ENCODE results near the gene DNAI2.

DNAI2 gene

DNA sequence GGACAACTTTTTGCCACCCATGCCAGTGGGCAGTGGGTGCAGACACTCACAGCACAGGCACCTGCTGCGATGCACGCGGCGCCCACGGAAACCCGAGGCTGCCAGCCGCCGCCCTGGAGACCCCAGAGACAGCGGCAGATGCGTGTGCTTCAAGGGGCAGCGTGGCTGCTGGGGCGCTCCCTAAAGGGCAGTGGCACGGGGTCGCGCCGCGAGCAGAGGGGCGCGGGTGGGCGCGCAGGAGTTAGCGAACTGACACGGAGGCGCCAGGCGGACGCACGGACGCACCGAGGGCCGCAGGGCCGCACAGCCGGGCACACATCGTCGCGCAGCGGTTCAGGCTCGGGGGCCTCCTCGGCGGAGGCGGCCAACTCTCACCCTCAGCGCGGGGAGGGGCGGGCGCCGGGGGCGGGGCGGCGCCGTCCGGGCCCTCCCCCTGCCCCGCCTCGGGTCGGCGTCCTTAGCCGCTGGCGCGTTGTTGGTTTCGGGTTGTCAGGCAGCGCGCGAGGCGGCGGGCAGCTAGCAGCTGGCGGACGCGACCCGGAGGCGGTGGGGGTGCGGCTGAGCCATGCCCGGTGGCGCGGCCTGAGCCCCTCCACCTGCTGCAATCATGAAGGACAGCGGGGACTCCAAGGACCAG is 51.8 kb downstream of the DNAI2 start, which contains the start of gene KIF19:
TSS of gene KIF19 (plus strand) at position 484 of the 637 bp plus-strand sequence. CDS start at position 608, 124 bp downstream.
- peak within 1 kb of the TSS; percentile 74 for H2AFZ ChIP-seq (ENCODE audit: low read length)
- H3K4ac ChIP-seq (ENCODE audit: low read length), result peak within 1 kb of the TSS; percentile 79
- peak within 1 kb of the TSS; percentile 96 for H3K18ac ChIP-seq (ENCODE audit: low read length)
- peaks cover 6 to 78% (median 19%) of the 10 kb centered on the region in 3 experiments for H3K27me3 ChIP-seq (ENCODE audit: control insufficient read depth in 3 of 3, insufficient read depth in 3 of 3, low read depth in 1 of 3, low read length in 3 of 3)
- peak within 1 kb of the TSS; percentile 88 for H3K9ac ChIP-seq (ENCODE audit: low read depth, low read length, poor library complexity)
- peak within 1 kb of the TSS; percentile 96 for H2BK12ac ChIP-seq (ENCODE audit: low read length)
- H3K79me1 ChIP-seq (ENCODE audit: low read depth, low read length), result no peaks in the 10 kb centered on the region
- peak; percentile 52 for DNase-seq (ENCODE audit: low spot score)
- H3K14ac ChIP-seq (ENCODE audit: low read length), result peak within 1 kb of the TSS; percentile 86
- H3K4me3 ChIP-seq (ENCODE audit: low read length in 2 of 2), result peak within 1 kb of the TSS; percentile 34 to 76
- no peaks in the 10 kb centered on the region for H3K9me3 ChIP-seq (replicated peaks in 1 of 2; ENCODE audit: control insufficient read depth in 2 of 2, insufficient read depth in 1 of 2, low read depth in 1 of 2, low read length in 2 of 2)
- peaks cover 10 to 12% of the 10 kb centered on the region in 2 donors for H3K4me1 ChIP-seq (ENCODE audit: control insufficient read depth in 2 of 2, insufficient read depth in 1 of 2, low read depth in 1 of 2, low read length in 2 of 2)
- H3K4me2 ChIP-seq (ENCODE audit: insufficient read depth, low read length, poor library complexity, severe bottlenecking), result peak within 1 kb of the TSS; percentile 93
- no CpG with 5 or more reads among the region's 73 CpGs for WGBS, 2 donors (ENCODE audit: extremely low coverage in 2 of 2, insufficient read length in 2 of 2, insufficient replicate concordance in 1 of 2)
- peak within 1 kb of the TSS; percentile 85 for H2BK120ac ChIP-seq (ENCODE audit: low read depth, low read length)
- H4K8ac ChIP-seq (ENCODE audit: low read depth, low read length), result peak within 1 kb of the TSS; percentile 32
- H2BK5ac ChIP-seq (ENCODE audit: low read length), result peak within 1 kb of the TSS; percentile 11
- H4K91ac ChIP-seq (ENCODE audit: low read depth, low read length, poor library complexity), result peak within 1 kb of the TSS; percentile 48
- H3K36me3 ChIP-seq (replicated peaks in 1 of 2; ENCODE audit: control insufficient read depth in 2 of 2, insufficient read depth in 2 of 2, low read length in 2 of 2), result no peaks in the 10 kb centered on the region
- peak within 1 kb of the TSS; percentile 97 for H2AK5ac ChIP-seq (ENCODE audit: low read depth, low read length)
- H3K27ac ChIP-seq (replicated peaks; ENCODE audit: low read length), result no peak within 1 kb of the TSS
- H3K23ac ChIP-seq (ENCODE audit: low read depth, low read length, poor library complexity), result peak within 1 kb of the TSS; percentile 95
- peak within 1 kb of the TSS; percentile 84 for H2BK15ac ChIP-seq (ENCODE audit: low read length)

DNA sequence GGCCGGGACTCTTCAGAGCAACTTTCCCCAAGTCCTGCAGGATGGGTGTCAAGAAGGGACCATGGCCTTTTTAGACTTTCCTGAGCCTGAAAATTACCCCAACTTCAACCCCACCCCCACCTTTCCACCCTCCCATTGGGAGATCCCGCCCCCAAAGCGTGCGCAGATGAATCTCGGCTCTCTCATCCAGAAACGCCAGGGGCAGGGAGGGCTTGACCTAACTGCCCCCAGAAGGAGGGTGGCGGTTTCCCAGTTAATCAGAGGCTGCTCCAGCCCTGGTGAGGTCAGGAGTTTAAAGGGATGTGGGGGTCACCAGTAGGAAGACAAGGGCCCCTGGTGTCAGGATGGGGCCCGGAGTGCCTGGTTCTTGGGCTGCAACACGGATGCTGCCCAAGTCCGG is 52.5 kb downstream of the DNAI2 start:
- whole genome bisulfite sequencing, 2 donors (ENCODE audit: extremely low coverage in 2 of 2, insufficient read length in 2 of 2, insufficient replicate concordance in 1 of 2), result no CpG with 5 or more reads among the region's 10 CpGs

DNA sequence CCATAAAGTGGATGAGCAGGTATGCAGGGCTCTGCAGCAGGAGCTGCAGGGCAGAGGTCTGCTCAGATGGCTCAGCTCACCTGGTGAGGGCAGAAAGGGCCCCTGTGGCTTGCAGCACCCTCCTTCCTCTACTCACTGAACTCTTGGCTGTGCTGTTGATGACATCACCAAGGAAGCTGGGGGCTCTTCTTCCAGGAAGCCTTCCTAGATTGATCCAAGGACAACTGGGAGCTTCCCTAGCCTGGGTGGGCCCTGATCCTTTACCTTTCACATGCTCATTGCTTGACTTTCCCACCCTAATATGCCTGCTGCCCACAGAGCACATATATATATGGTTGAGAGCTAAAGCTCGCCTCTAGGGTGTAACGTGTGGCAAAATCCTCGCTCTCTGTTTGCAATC is 54.5 kb downstream of the DNAI2 start:
- Histone ChIP-seq H3K4me2 (ENCODE audit: insufficient read depth, low read length, poor library complexity, severe bottlenecking) (no peak overlapping the region), H2BK120ac (ENCODE audit: low read depth, low read length) (no peak overlapping the region), H3K18ac (ENCODE audit: low read length) (no peak overlapping the region), H4K8ac (ENCODE audit: low read depth, low read length) (no peak overlapping the region), H2AK5ac (ENCODE audit: low read depth, low read length) (peak overlapping the region; percentile 86), H2BK5ac (ENCODE audit: low read length) (no peak overlapping the region), H3K79me1 (ENCODE audit: low read depth, low read length) (no peaks in the 10 kb centered on the region), H3K14ac (ENCODE audit: low read length) (no peak overlapping the region), H3K9ac (ENCODE audit: low read depth, low read length, poor library complexity) (no peak overlapping the region), H4K91ac (ENCODE audit: low read depth, low read length, poor library complexity) (no peak overlapping the region), H3K36me3 (replicated peaks in 1 of 2; ENCODE audit: control insufficient read depth in 2 of 2, insufficient read depth in 2 of 2, low read length in 2 of 2) (no peaks in the 10 kb centered on the region), H2AFZ (ENCODE audit: low read length) (no peak overlapping the region), H3K4me3 (ENCODE audit: low read length in 2 of 2) (no peak overlapping the region), H3K23ac (ENCODE audit: low read depth, low read length, poor library complexity) (no peak overlapping the region), H3K4me1 (ENCODE audit: control insufficient read depth in 2 of 2, insufficient read depth in 1 of 2, low read depth in 1 of 2, low read length in 2 of 2) (peaks cover 10 to 15% of the 10 kb centered on the region in 2 donors), H2BK12ac (ENCODE audit: low read length) (no peak overlapping the region), H2BK15ac (ENCODE audit: low read length) (peak overlapping the region; percentile 14), H3K27me3 (ENCODE audit: control insufficient read depth in 3 of 3, insufficient read depth in 3 of 3, low read depth in 1 of 3, low read length in 3 of 3) (peaks cover 6 to 86% (median 19%) of the 10 kb centered on the region in 3 experiments), H3K4ac (ENCODE audit: low read length) (no peak overlapping the region), H3K27ac (replicated peaks; ENCODE audit: low read length) (no peak overlapping the region), H3K9me3 (replicated peaks in 1 of 2; ENCODE audit: control insufficient read depth in 2 of 2, insufficient read depth in 1 of 2, low read depth in 1 of 2, low read length in 2 of 2) (no peaks in the 10 kb centered on the region)
- no CpG with 5 or more reads among the region's 3 CpGs for WGBS, 2 donors (ENCODE audit: extremely low coverage in 2 of 2, insufficient read length in 2 of 2, insufficient replicate concordance in 1 of 2)
- no peak for DNase-seq (ENCODE audit: low spot score)

More for the DNA sequence above, 52.5 kb downstream of the DNAI2 start:
- Histone ChIP-seq H4K91ac (ENCODE audit: low read depth, low read length, poor library complexity) (no peak overlapping the region), H3K9ac (ENCODE audit: low read depth, low read length, poor library complexity) (peak overlapping the region; percentile 79), H3K4me3 (ENCODE audit: low read length in 2 of 2) (peak overlapping the region; percentile 34 to 76), H2AK5ac (ENCODE audit: low read depth, low read length) (peak overlapping the region; percentile 69), H2AFZ (ENCODE audit: low read length) (peak overlapping the region; percentile 74), H3K36me3 (replicated peaks in 1 of 2; ENCODE audit: control insufficient read depth in 2 of 2, insufficient read depth in 2 of 2, low read length in 2 of 2) (no peaks in the 10 kb centered on the region), H2BK5ac (ENCODE audit: low read length) (no peak overlapping the region), H2BK12ac (ENCODE audit: low read length) (no peak overlapping the region), H3K23ac (ENCODE audit: low read depth, low read length, poor library complexity) (peak overlapping the region; percentile 95), H3K4me2 (ENCODE audit: insufficient read depth, low read length, poor library complexity, severe bottlenecking) (peak overlapping the region; percentile 93), H2BK120ac (ENCODE audit: low read depth, low read length) (no peak overlapping the region), H3K14ac (ENCODE audit: low read length) (peak overlapping the region; percentile 63), H3K4ac (ENCODE audit: low read length) (no peak overlapping the region), H4K8ac (ENCODE audit: low read depth, low read length) (no peak overlapping the region), H3K9me3 (replicated peaks in 1 of 2; ENCODE audit: control insufficient read depth in 2 of 2, insufficient read depth in 1 of 2, low read depth in 1 of 2, low read length in 2 of 2) (no peaks in the 10 kb centered on the region), H3K18ac (ENCODE audit: low read length) (peak overlapping the region; percentile 87), H3K27ac (replicated peaks; ENCODE audit: low read length) (no peak overlapping the region), H2BK15ac (ENCODE audit: low read length) (peak overlapping the region; percentile 69), H3K79me1 (ENCODE audit: low read depth, low read length) (no peaks in the 10 kb centered on the region), H3K27me3 (ENCODE audit: control insufficient read depth in 3 of 3, insufficient read depth in 3 of 3, low read depth in 1 of 3, low read length in 3 of 3) (peaks cover 6 to 83% (median 19%) of the 10 kb centered on the region in 3 experiments), H3K4me1 (ENCODE audit: control insufficient read depth in 2 of 2, insufficient read depth in 1 of 2, low read depth in 1 of 2, low read length in 2 of 2) (peaks cover 10 to 12% of the 10 kb centered on the region in 2 donors)
- DNase-seq (ENCODE audit: low spot score), result no peak

DNA sequence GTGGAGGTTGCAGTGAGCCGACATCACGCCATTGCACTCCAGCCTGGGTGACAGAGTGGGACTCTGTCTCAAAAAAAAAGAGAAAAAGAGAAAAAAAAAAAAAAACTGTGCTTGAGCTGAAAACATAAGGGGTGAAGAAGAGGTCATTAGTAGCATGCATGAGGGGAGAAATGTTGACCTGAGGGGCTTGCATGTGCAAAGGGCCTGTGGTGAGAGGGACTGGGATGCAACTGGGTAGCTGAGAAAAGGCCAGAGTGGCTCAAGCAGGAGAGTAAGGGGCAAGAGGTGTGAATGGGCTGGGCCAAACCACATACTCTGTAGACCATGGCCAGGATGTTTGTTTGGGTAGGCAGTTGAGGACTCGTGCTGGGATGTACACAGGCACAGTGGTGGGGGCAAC is 55.3 kb downstream of the DNAI2 start:
- Histone ChIP-seq H3K9me3 (replicated peaks in 1 of 2; ENCODE audit: control insufficient read depth in 2 of 2, insufficient read depth in 1 of 2, low read depth in 1 of 2, low read length in 2 of 2) (peaks cover 0 to 4% of the 10 kb centered on the region in 2 donors), H3K23ac (ENCODE audit: low read depth, low read length, poor library complexity) (no peak overlapping the region), H3K36me3 (replicated peaks in 1 of 2; ENCODE audit: control insufficient read depth in 2 of 2, insufficient read depth in 2 of 2, low read length in 2 of 2) (no peaks in the 10 kb centered on the region), H4K8ac (ENCODE audit: low read depth, low read length) (no peak overlapping the region), H2BK5ac (ENCODE audit: low read length) (peak overlapping the region; percentile 8), H3K4me2 (ENCODE audit: insufficient read depth, low read length, poor library complexity, severe bottlenecking) (no peak overlapping the region), H3K9ac (ENCODE audit: low read depth, low read length, poor library complexity) (no peak overlapping the region), H3K18ac (ENCODE audit: low read length) (peak overlapping the region; percentile 33), H3K27ac (replicated peaks; ENCODE audit: low read length) (no peak overlapping the region), H2BK12ac (ENCODE audit: low read length) (no peak overlapping the region), H4K91ac (ENCODE audit: low read depth, low read length, poor library complexity) (no peak overlapping the region), H3K27me3 (ENCODE audit: control insufficient read depth in 3 of 3, insufficient read depth in 3 of 3, low read depth in 1 of 3, low read length in 3 of 3) (peaks cover 6 to 83% (median 19%) of the 10 kb centered on the region in 3 experiments), H2AK5ac (ENCODE audit: low read depth, low read length) (peak overlapping the region; percentile 23), H2AFZ (ENCODE audit: low read length) (no peak overlapping the region), H3K4ac (ENCODE audit: low read length) (no peak overlapping the region), H3K4me3 (ENCODE audit: low read length in 2 of 2) (no peak overlapping the region), H2BK120ac (ENCODE audit: low read depth, low read length) (no peak overlapping the region), H2BK15ac (ENCODE audit: low read length) (no peak overlapping the region), H3K14ac (ENCODE audit: low read length) (no peak overlapping the region), H3K79me1 (ENCODE audit: low read depth, low read length) (no peaks in the 10 kb centered on the region), H3K4me1 (ENCODE audit: control insufficient read depth in 2 of 2, insufficient read depth in 1 of 2, low read depth in 1 of 2, low read length in 2 of 2) (peaks cover 10 to 15% of the 10 kb centered on the region in 2 donors)
- WGBS, 2 donors (ENCODE audit: extremely low coverage in 2 of 2, insufficient read length in 2 of 2, insufficient replicate concordance in 1 of 2), result no CpG with 5 or more reads among the region's 3 CpGs
- DNase-seq (ENCODE audit: low spot score), result no peak

Data from neuronal stem cell (in vitro differentiated cells).